Breast epithelium (tissue), 4 donors: ENCODE results near the gene PLSCR3. TPM values are rescaled to one million over a fixed set of nuclear protein-coding genes. Genes with fewer than 3 reads are reported as not detected.

Experiments
- DNase-seq, 2 donors: peaks; one replicate each; pipeline ENCODE4 v3.0.0-alpha.2; 2019; ENCODE audit warnings: low spot score in 2 of 2
- H3K27ac ChIP-seq, 2 donors: fragments of 200-600 bp; sonication (generic) in 1 of 2; one replicate each; pipeline ENCODE4 v1.5.1; 2016 to 2019; ENCODE audit warnings: mild to moderate bottlenecking in 1 of 2
- H3K27me3 ChIP-seq, 2 donors: fragments of 200-600 bp; sonication (generic) in 1 of 2; one replicate each; pipeline versions ENCODE4 v1.5.1 to v1.6.0; 2017 to 2019; ENCODE audit warnings: control low read depth in 1 of 2, mild to moderate bottlenecking in 1 of 2
- H3K36me3 ChIP-seq: fragments of 200-600 bp; one replicate; pipeline ENCODE4 v1.5.1; 2019
- H3K4me1 ChIP-seq, 2 donors: fragments of 200-600 bp; sonication (generic); one replicate each; pipeline ENCODE4 v1.5.1; 2016 to 2019; ENCODE audit warnings: control low read depth in 1 of 2
- H3K4me3 ChIP-seq, 3 donors: fragments of 200-600 bp; sonication (generic); 1 replicate in 2 of 3; 2 replicates in 1 of 3; pipeline ENCODE4 v1.5.1; 2016 to 2019; ENCODE audit warnings: mild to moderate bottlenecking in 3 of 3, moderate library complexity in 2 of 3
- H3K9me3 ChIP-seq, 2 donors: fragments of 200-600 bp; sonication (generic) in 1 of 2; one replicate each; pipeline ENCODE4 v1.5.1; 2016 to 2019; ENCODE audit warnings: control low read depth in 1 of 2
- POLR2A ChIP-seq: fragments of 450-650 bp; IDR thresholded peaks from one replicate; pipeline ENCODE4 v1.6.1; 2016; ENCODE audit warnings: antibody characterized with exemption, mild to moderate bottlenecking, moderate library complexity
- POLR2AphosphoS5 ChIP-seq, 3 donors: sonication (generic); formaldehyde crosslinking; IDR thresholded peaks; one replicate each; pipeline ENCODE4 v1.6.1; 2017; ENCODE audit warnings: antibody characterized with exemption in 3 of 3
- intact Hi-C: fragments of 100-400 bp; cut with DNase I; formaldehyde crosslinking; loops from one replicate; pipeline ENCODE4 v1.15.1; 2023; ENCODE audit warnings: low total_unique reads
- total RNA-seq, 3 donors: library from RNA; depleted of rRNA; stranded (reverse); fragments of >200 nt; gene quantifications; one replicate each; pipeline ENCODE4 v1.1.0, GENCODE V29; 2016
- TF ChIP-seq, protein P1 (sequence below), 3 donors: fragments of 450-650 bp; IDR thresholded peaks; one replicate each; pipeline ENCODE4 v1.5.1; 2016 to 2017; ENCODE audit warnings: antibody characterized with exemption in 3 of 3, mild to moderate bottlenecking in 3 of 3, moderate library complexity in 3 of 3

PLSCR3 gene
- total RNA-seq, 3 donors from 2014 or later = 16.0 to 24.3 (median 19.0) TPM

DNA sequence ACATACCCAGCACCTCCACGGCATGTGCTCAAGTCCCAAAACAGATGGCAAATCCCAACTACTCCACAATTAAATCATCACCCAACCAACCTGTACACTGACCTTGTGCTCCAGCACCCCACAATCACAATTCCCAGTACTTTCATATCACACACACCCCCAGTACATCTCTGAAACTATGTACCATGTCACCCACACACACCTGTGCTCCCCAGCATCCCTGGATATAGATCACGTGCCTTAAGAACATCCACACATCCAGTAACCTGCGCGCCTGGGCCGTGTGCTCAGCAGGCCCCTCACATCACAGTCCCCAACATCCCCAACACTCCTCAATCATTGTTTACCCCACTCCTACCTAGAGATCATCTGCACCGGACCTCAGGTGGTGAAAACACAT is 15.4 kb upstream of the PLSCR3 start:
- H3K27me3 ChIP-seq = no peaks in the 10 kb centered on the region
- no peak for DNase-seq
- H3K36me3 ChIP-seq = no peaks in the 10 kb centered on the region
- TF ChIP-seq POLR2A = no peak
- TF ChIP-seq POLR2AphosphoS5 (IDR thresholded peaks at IDR 0.05) = no peak
- TF ChIP-seq, protein P1, sequence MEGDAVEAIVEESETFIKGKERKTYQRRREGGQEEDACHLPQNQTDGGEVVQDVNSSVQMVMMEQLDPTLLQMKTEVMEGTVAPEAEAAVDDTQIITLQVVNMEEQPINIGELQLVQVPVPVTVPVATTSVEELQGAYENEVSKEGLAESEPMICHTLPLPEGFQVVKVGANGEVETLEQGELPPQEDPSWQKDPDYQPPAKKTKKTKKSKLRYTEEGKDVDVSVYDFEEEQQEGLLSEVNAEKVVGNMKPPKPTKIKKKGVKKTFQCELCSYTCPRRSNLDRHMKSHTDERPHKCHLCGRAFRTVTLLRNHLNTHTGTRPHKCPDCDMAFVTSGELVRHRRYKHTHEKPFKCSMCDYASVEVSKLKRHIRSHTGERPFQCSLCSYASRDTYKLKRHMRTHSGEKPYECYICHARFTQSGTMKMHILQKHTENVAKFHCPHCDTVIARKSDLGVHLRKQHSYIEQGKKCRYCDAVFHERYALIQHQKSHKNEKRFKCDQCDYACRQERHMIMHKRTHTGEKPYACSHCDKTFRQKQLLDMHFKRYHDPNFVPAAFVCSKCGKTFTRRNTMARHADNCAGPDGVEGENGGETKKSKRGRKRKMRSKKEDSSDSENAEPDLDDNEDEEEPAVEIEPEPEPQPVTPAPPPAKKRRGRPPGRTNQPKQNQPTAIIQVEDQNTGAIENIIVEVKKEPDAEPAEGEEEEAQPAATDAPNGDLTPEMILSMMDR (IDR thresholded peaks at IDR 0.05) = no peak
- no peaks in the 10 kb centered on the region for H3K9me3 ChIP-seq
- no peak overlapping the region for H3K4me3 ChIP-seq
- no peak overlapping the region for H3K27ac ChIP-seq
- intact Hi-C loops = no loop called here
- H3K4me1 ChIP-seq = peaks cover 0 to 4% of the 10 kb centered on the region in 2 donors

DNA sequence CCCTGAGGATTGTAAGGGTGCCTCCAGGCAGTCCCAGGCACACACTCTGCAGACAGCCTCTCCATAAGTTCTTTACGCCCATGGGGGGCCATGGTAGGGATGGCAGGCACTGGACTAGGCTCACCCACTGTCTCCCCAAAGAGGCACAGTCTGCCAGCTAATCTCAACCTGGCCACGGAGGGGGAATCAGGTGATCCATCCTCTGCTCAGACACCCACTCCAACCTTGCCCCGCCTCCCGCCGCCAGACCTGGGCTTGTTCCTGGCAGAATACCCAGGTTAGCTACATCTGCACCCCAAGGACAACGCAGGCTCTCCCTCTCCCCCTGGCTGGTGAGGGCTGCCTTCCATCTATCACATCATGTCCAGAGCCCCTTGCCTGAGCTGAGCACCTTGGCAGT is 14.5 kb upstream of the PLSCR3 start:
- peaks cover 0 to 4% of the 10 kb centered on the region in 2 donors for H3K4me1 ChIP-seq
- no peak overlapping the region for H3K4me3 ChIP-seq
- DNase-seq = no peak
- no peaks in the 10 kb centered on the region for H3K27me3 ChIP-seq
- no peak overlapping the region for H3K27ac ChIP-seq
- no peaks in the 10 kb centered on the region for H3K36me3 ChIP-seq
- H3K9me3 ChIP-seq = no peaks in the 10 kb centered on the region
- TF ChIP-seq POLR2A (no peak), POLR2AphosphoS5 (IDR thresholded peaks at IDR 0.05) (no peak)
- TF ChIP-seq, protein P1 (IDR thresholded peaks at IDR 0.05) = no peak
- intact Hi-C loops = no loop called here

DNA sequence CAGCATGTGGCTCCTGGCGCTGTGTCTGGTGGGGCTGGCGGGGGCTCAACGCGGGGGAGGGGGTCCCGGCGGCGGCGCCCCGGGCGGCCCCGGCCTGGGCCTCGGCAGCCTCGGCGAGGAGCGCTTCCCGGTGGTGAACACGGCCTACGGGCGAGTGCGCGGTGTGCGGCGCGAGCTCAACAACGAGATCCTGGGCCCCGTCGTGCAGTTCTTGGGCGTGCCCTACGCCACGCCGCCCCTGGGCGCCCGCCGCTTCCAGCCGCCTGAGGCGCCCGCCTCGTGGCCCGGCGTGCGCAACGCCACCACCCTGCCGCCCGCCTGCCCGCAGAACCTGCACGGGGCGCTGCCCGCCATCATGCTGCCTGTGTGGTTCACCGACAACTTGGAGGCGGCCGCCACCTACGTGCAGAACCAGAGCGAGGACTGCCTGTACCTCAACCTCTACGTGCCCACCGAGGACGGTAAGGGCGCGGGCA is 14.0 kb upstream of the PLSCR3 start:
- intact Hi-C loops = no loop called here
- Histone ChIP-seq H3K4me1 (peaks cover 0 to 4% of the 10 kb centered on the region in 2 donors), H3K9me3 (no peaks in the 10 kb centered on the region), H3K27ac (no peak overlapping the region), H3K4me3 (no peak overlapping the region), H3K27me3 (no peaks in the 10 kb centered on the region), H3K36me3 (no peaks in the 10 kb centered on the region)
- no peak for TF ChIP-seq POLR2AphosphoS5 (IDR thresholded peaks at IDR 0.05)
- DNase-seq = no peak

DNA sequence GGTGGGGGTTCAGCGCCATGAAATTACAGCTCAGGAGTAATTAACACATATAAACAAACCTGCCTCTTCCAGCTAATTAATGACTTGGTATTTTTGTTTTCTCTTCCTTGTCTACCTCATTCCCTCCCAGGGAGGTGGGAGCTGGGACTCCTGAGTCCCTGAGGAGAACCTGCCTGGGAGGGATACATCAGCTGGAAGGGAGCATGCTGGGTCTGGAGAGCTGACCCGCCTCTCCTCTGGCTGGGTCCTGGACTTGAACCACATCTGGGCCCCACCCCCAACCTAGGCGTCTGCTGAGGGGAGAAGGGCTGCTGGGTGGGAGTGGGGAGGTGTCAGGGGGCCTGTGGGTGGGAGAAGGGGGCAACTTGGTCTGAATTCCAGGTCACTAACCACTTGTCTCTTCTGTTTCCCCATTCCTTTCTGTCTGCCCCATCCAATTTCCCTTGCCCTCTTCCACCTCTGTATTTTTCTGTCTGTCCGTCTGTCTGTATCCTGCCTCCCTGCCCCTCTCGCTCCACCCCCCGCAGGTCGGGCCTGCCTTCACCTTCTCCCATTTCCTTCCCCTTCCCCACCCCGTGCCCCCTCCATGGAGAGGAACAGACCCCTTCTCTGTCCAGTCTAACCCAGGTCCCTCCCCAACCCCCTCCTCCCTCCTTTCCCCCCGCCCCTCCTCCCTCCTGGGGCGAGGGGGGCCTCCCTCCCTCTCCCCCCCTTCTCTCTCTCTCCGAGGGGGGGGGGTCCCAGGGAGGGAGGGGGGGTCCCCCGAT is 13.3 kb upstream of the PLSCR3 start, which contains the start of gene NLGN2:
TSS of gene NLGN2 (plus strand) at position 361 of the 767 bp plus-strand sequence. CDS start 411 bp downstream, outside the sequence.
- H3K4me3 ChIP-seq = peak within 1 kb of the TSS in 1 of 3 donors; percentile 89
- DNase-seq = no peak
- H3K36me3 ChIP-seq = no peaks in the 10 kb centered on the region
- TF ChIP-seq, protein P1 (IDR thresholded peaks at IDR 0.05) = no peak
- TF ChIP-seq POLR2A = no peak
- no peaks in the 10 kb centered on the region for H3K27me3 ChIP-seq
- H3K27ac ChIP-seq = peak within 1 kb of the TSS in 1 of 2 donors; percentile 95
- H3K9me3 ChIP-seq = no peaks in the 10 kb centered on the region
- H3K4me1 ChIP-seq = peaks cover 3 to 4% of the 10 kb centered on the region in 2 donors
- intact Hi-C loops = no loop called here

DNA sequence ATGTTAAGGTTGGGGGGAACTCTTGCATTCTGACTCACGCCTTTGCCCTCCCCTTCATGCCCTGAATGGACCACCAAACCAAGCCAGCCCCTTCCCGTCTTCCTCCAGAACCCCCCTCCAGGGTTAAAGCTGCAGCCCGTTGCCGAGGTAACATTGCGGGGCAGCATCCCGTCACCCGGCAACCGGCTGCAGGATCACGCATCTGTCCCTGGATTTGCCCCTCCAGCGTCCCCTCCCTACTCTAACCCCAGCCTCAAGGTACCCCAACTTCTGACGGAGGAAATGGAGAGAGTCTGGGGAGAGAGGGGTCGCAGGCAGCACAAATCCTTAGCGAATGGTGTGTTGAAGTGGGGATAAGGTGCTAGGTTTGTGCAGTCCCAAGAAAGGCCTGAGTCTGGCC is 12.8 kb upstream of the PLSCR3 start:
- DNase-seq = no peak
- intact Hi-C loops = no loop called here
- TF ChIP-seq, protein P1 (IDR thresholded peaks at IDR 0.05) = no peak
- no peak for TF ChIP-seq POLR2A
- TF ChIP-seq POLR2AphosphoS5 (IDR thresholded peaks at IDR 0.05) = no peak
- Histone ChIP-seq H3K27me3 (no peaks in the 10 kb centered on the region), H3K4me3 (peak overlapping the region in 1 of 3 donors; percentile 89), H3K4me1 (peaks cover 4 to 7% of the 10 kb centered on the region in 2 donors), H3K27ac (peak overlapping the region in 1 of 2 donors; percentile 95), H3K36me3 (no peaks in the 10 kb centered on the region), H3K9me3 (no peaks in the 10 kb centered on the region)
